K562 (cell line): ENCODE measurements around the gene PPP4R3A. TPM values are rescaled to one million over a fixed set of nuclear protein-coding genes. Genes with fewer than 3 reads are reported as not detected.
A peak's percentile ranks its signal among the peaks of the same experiment; 100 is the strongest.

Experiments
- CREB3L1 ChIP-seq: fragments of 450-650 bp; IDR thresholded peaks from 2 replicates; pipeline ENCODE4 v1.6.1; 2014; ENCODE audit warnings: low read depth, mild to moderate bottlenecking, moderate library complexity, borderline replicate concordance
- CXXC5 ChIP-seq: fragments of 250-450 bp; sonication (Bioruptor Pico); IDR thresholded peaks from 2 replicates; pipeline ENCODE4 v1.8.0; 2022; ENCODE audit warnings: inconsistent platforms, mild to moderate bottlenecking, moderate library complexity
- RCOR1 ChIP-seq, 2 experiments: IDR thresholded peaks; 2 replicates each; pipeline ENCODE4 v1.6.1; 2012; ENCODE audit warnings: low read depth in 2 of 2, low read length in 2 of 2, borderline replicate concordance in 1 of 2, improper control_type of control experiment in 1 of 2
- REST ChIP-seq, 2 experiments: fragments of 450-650 bp; formaldehyde crosslinking in 1 of 2; IDR thresholded peaks; 2 replicates each; pipeline versions ENCODE4 v1.4.0 to v1.6.1; 2014 to 2020; ENCODE audit warnings: mild to moderate bottlenecking in 2 of 2, borderline replicate concordance in 1 of 2, low read depth in 1 of 2
- SMARCC2 ChIP-seq: fragments of 450-650 bp; IDR thresholded peaks from 2 replicates; pipeline ENCODE4 v1.6.1; 2017; ENCODE audit warnings: antibody characterized with exemption, moderate library complexity, mild to moderate bottlenecking, low read depth
- YY1 ChIP-seq, 3 experiments: IDR thresholded peaks; 2 replicates each; pipeline ENCODE4 v1.6.1; 2011; ENCODE audit warnings: low read length in 2 of 3, mild to moderate bottlenecking in 2 of 3, moderate library complexity in 2 of 3, borderline replicate concordance in 1 of 3, control low read depth in 1 of 3, low read depth in 1 of 3; ENCODE audit not compliant: insufficient read depth in 3 of 3, insufficient replicate concordance in 2 of 3, control insufficient read depth in 1 of 3, insufficient read length in 1 of 3; ENCODE audit errors: extremely low read depth in 1 of 3
- ZEB2 ChIP-seq: fragments of 450-650 bp; IDR thresholded peaks from 2 replicates; pipeline ENCODE4 v1.6.1; 2016
- ZNF436 ChIP-seq: fragments of 250-450, 450-650 bp; sonication (Bioruptor Pico); formaldehyde crosslinking; IDR thresholded peaks from 2 replicates; pipeline ENCODE4 v1.7.0; 2020; ENCODE audit warnings: mild to moderate bottlenecking
- ZNF764 ChIP-seq: fragments of 250-450 bp; sonication (Bioruptor Pico); IDR thresholded peaks from 2 replicates; pipeline ENCODE4 v1.4.0; 2020; ENCODE audit warnings: low read depth, mild to moderate bottlenecking, moderate library complexity
- polyA plus RNA-seq, 8 experiments: library from polyadenylated mRNA; depleted of rRNA in 4 of 8; stranded (reverse) in 5 of 8; unstranded in 3 of 8; fragments of >200 nt; fragmentation: Nextera tagmentation in 2 of 8; fragmentation: Illumina TruSeq in 1 of 8; extraction: Ambion mirVana in 2 of 8; extraction: Trizol in 1 of 8; gene quantifications; 2 replicates each; pipeline versions ENCODE4 v1.2.1 to v1.2.3, GENCODE V29; 2011 to 2014; ENCODE audit warnings: inconsistent platforms in 1 of 8, missing spikeins in 1 of 8
- total RNA-seq, 7 experiments: library from RNA; depleted of rRNA in 6 of 7; stranded (reverse); fragments of >200 nt in 6 of 7; fragmentation: Illumina TruSeq in 2 of 7; extraction: Trizol in 2 of 7; gene quantifications; 2 replicates each; pipeline versions ENCODE4 v1.2.1 to v1.2.3, GENCODE V29; 2011 to 2021; ENCODE audit warnings: low replicate concordance in 1 of 7
- TF ChIP-seq, protein P1 (sequence below): fragments of 250-450 bp; sonication (Bioruptor Pico); IDR thresholded peaks from 2 replicates; pipeline ENCODE4 v1.4.0; 2020

PPP4R3A gene
- total and polyA plus RNA-seq, 9 of the 15 experiments (the other 6 are each of a cell fraction or from before 2014, with no cell fraction given) = 9.5 to 54.9 (median 44.9) TPM

GRCh38 chr14:91510171-91511042, at the start of gene PPP4R3A (continued):
- TF ChIP-seq REST (IDR thresholded peaks at IDR 0.05; ENCODE audit: borderline replicate concordance) (no peak), REST (CRISPR knock-in tag; IDR thresholded peaks at IDR 0.05; ENCODE audit: low read depth) (no peak), CXXC5 (CRISPR knock-in tag) (peak; percentile 98), ZEB2 (no peak), RCOR1 (IDR thresholded peaks at IDR 0.05; ENCODE audit: borderline replicate concordance in 1 of 2, low read depth in 2 of 2, low read length in 2 of 2) (0 out of 4 replicates have a peak, but pooled peaks of 1 of the 2 experiments have one; percentile 6), ZNF764 (CRISPR knock-in tag) (no peak), CREB3L1 (no peak), YY1 (IDR thresholded peaks at IDR 0.05; ENCODE audit: borderline replicate concordance in 1 of 3, control insufficient read depth in 1 of 3, extremely low read depth in 1 of 3, insufficient read depth in 3 of 3, insufficient read length in 1 of 3, insufficient replicate concordance in 2 of 3, low read depth in 1 of 3, low read length in 2 of 3) (peak; percentile 78 to 96 (median 92)), SMARCC2 (no peak), ZNF436 (CRISPR knock-in tag) (no peak)
- TF ChIP-seq, protein P1, sequence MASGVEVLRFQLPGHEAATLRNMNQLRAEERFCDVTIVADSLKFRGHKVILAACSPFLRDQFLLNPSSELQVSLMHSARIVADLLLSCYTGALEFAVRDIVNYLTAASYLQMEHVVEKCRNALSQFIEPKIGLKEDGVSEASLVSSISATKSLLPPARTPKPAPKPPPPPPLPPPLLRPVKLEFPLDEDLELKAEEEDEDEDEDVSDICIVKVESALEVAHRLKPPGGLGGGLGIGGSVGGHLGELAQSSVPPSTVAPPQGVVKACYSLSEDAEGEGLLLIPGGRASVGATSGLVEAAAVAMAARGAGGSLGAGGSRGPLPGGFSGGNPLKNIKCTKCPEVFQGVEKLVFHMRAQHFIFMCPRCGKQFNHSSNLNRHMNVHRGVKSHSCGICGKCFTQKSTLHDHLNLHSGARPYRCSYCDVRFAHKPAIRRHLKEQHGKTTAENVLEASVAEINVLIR (CRISPR knock-in tag) = peak; percentile 93
